Measurements from ENCODE around the gene EDIL3. TPM values are rescaled to one million over a fixed set of nuclear protein-coding genes. Genes with fewer than 3 reads are reported as not detected.
"Not testable (repeated sequence)": the region's sequence is repeated elsewhere in the genome, so short reads cannot be mapped to it uniquely, and the experiment has no call there.

EDIL3 gene
- polyA plus RNA-seq, 1 donor: 56.9 TPM

GRCh38 chr5:84303315-84303714 is 81.4 kb downstream of the EDIL3 start:
- no peak for DNase-seq

- DNase-seq: no peak
Measured at GRCh38 chr5:84301535-84301934, 83.1 kb downstream of the EDIL3 start.

- DNase-seq: no peak
Measured at GRCh38 chr5:84299959-84300358, 84.7 kb downstream of the EDIL3 start.

DNA sequence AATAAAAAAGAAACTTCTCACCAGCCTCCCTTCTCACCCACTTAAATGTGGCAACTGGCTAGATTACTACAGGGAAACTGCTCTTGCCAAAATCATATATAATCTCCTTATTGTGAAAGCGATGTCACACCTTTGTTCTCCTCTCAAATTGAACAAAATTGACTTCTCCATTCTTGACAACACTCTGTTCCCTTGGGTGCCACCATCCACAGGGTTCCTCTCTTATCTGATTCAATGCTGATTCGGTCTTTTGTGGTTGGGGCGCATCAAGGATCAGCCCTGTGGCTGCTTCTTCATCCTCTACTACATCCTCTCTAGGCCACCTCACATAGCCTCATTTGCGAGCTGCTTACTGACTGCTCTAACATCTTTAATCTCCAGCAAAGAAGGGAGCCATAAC is 86.1 kb downstream of the EDIL3 start:
- no peak for DNase-seq

- not testable (repeated sequence) for DNase-seq
Measured at GRCh38 chr5:84297641-84298040, 87.0 kb downstream of the EDIL3 start.

GRCh38 chr5:84292788-84293653 is 91.7 kb downstream of the EDIL3 start:
- DNase-seq: no peak

DNA sequence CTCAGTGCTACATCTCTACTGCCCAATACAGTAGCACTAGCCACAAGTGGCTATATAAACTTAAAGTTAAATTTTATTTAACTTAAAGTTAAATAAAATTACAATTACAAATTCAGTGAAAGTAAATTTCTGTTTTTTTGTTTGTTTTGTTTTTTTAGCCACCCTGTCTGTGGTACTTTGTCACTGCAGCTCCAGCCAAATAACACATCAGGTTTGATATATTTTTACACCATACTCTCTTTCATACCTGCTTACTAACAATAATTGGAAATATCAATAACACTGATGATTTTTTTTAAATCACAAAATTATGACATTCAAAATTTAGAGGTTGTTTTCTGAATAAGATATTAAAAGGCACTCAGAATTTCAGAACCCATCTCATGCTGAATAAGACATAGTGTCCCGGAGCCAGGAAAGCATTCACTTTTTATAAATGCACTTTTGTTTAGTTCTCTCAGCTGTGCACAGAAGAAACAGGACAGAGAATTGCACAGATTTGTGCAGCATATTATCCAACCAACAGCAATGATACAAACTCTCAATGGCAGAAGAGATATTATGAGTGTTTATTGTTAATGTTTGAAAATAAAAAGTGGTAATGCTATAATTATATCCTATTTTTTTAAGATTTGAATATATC is 92.6 kb downstream of the EDIL3 start:
- DNase-seq: no peak

GRCh38 chr5:84290673-84291072 is 94.0 kb downstream of the EDIL3 start:
- no peak for DNase-seq

DNA sequence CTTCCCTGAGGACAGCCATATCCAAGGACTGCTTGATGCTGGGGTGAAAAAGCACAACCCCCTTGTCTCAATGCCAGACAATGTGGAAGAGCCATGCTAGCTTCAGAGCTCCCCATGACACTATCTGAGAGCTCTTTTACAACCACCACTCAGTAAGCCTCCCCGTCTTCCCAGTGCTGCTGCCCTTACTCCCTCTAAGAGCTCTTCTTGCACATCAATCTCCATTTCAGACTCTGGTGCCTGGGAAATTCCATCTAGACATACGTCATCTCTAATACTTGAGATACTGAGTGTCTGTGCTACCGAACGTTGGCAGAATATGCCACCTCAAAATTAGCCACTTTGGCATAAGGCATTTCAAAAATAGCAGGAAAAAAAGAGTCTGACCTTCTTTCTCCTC is 94.5 kb downstream of the EDIL3 start:
- no peak for DNase-seq

- DNase-seq: no peak
Measured at GRCh38 chr5:84287951-84288350, 96.7 kb downstream of the EDIL3 start.

- no peak for DNase-seq
Measured at GRCh38 chr5:84286662-84287061, 98.0 kb downstream of the EDIL3 start.

DNA sequence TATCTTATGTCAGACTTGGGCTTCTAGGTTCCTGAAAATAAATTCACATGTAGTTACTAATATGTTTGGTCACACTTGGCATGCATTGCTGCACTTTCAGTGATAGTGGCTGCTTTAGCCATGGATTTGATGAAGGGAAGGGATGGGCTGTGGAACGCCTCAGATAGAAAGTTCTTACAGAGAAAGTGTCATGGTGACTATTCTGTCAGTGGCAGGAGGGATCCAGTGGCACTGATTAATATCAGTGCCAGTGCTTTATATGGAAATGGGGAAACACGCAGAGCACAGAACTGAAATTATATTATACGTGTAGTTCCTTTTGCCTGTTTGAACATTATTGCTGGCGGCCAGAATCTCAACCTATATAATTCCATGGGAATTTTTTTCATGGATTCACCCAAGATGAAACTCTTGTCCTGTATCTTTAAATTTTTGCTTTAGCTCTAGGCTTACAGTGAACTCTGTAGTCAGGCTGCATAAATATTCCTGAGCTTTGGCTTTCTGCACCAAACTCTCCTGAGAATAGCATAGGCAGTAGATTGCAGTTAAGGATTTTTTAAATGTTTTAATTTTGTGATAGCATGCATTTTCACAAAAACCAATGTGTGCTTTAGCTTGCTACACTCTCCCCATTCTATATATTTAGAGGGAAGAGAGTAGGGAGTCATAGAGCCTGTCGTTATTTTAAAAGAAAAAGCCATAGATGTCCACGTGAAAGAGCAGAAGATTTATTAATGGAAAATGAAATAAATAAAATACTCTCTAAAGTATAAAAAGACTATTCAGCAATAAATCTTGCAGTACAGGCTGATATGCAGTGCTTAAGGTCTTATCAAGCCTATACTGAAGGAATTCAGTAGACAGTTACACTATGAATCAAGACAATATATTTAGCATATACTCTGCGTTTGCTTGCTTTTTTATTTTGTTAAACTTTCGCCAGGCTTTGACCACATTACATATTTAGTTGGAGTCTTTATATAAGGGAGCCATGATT is 98.7 kb downstream of the EDIL3 start:
- no peak for DNase-seq

DNA sequence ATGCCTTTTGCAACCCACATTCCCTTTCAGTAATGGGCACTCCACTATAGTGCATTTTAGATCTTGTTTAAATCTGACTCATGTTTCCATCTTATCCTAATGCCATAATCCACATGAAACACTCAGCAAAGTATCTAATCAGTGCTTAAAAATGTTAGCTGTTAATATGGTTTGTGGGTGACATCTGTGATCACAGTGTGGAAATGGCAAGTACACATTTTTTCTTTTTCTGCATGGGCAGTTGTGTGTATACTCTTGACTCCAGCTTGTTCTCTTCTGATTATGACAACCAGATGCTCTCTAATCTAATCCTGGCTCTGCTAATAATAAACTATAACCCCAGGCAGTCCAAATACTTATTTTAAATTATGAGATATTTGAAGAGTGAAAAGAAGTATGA is 103.3 kb downstream of the EDIL3 start:
- no peak for DNase-seq

- DNase-seq: no peak
Measured at GRCh38 chr5:84279234-84279633, 105.4 kb downstream of the EDIL3 start.

- DNase-seq: no peak
Measured at GRCh38 chr5:84275609-84276008, 109.1 kb downstream of the EDIL3 start.

DNA sequence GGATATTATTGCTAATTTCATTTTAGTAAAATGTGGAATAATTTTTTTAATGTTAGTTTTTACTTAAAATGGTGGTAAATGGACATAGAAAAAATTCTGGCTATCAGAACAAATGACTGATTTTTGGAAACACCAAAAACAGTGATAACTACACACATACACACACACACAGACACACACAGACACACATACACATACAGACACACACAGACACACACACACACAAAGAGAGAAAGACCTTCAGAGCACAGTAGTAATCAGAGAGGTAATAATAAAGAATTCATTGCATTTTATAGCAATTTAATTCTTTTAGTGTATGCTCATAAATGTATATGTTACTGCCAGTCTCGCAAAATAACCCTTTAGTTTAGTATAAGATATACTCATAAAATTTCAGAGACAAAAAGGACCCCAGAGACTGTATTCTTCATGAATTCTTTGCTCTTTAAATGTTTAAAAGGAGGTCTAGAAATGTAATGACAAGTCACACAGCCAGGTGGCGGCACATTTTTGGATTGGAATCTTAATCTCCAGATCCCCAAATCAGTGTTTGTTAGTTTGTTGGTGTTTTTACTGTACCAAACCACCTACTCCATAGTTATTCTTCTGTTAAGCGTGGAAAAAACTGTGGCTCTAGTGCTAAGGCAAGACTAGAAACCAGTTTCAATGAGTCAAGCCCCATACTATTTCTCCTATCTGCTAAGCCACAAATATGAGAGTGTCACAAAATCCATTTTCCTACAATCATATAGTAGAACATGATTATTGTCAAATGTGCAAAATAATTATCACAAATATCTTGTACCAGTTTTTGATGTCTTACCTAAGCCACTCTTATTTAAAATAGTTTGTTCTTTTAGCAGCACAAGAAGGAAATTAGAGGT is 109.9 kb downstream of the EDIL3 start:
- DNase-seq: peak; percentile 42

DNA sequence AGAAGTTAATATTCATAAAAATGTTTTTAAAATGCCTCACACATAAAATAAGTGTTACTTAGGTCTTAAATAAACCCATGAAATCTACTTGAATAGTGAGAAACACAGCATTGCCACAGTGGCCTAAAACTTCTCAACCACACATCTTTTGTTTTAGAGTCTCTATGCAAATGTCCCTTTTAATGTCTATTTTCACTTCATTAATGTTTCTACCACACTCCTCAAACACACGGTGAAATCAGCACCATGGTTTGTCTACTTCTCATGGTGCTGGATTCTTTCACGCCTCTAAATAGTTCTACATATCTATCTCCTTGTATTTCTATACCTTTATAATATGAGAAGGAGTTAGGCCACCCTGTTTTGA is 111.2 kb downstream of the EDIL3 start:
- DNase-seq: no peak

- DNase-seq: no peak
Measured at GRCh38 chr5:84272771-84273516, 111.7 kb downstream of the EDIL3 start.

DNA sequence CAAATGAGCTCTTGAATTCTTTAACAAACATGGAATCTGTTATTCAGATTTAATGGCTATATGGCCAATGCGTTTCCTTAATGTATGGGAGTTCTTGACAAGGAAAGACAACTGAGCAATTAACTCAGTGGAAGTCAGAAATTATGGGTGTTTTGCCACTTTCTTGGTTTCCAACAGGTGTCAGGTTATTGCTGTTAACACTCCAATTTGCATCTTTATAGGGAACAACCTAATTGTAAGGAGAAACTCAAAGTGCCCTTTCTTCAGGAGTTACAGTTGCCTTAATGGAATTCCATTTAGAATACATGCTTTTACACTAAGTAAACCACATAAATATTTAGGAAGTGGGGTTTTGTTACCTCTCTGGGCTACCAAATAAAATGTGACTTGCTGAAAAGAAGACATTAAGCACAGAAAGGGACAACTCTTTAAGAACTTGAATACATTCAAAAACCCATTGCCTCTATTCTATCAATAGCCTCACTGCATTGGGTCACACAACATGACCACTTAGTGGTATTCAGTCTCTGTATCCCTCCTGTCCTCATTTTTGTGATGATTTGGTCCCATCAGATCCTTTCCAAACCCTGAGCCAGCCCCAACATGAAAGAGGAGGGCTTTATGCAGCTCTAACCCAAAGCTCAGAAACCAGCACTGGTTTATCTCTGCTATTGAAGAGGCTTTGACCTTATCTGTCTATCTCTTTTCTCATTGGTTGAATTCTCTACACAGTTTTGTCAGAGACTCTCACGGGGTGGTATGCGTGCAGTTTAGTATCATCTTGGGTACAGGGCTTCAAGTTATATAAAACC is 118.7 kb downstream of the EDIL3 start:
- DNase-seq: no peak

DNA sequence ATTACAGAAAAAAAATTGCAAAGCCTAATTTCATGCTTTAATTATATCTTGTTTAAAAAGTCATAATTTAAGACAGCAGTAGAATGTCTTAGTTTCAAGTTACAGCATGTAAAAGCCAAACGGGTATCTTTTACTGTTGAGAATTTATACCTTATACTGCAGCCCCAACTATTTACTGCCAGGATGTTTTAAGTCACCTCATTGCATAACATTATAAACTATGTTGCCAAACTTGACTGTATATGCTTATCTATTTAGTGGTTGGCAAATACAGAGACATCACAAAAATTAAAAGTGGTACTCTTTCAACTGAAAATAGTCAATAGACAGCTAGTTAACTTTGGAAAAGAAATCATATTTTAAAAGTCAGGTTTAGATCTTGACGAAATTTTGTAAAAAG is 119.5 kb downstream of the EDIL3 start:
- DNase-seq: no peak

Measured in left kidney (tissue), 2 donors.